HEK293 (cell line): ENCODE measurements around the gene TPM3.
A peak's percentile ranks its signal among the peaks of the same experiment; 100 is the strongest.

Experiments used
- CTCF ChIA-PET: fragments of 350-600 bp; formaldehyde crosslinking; extraction: SDS; loops from one replicate; lab custom pipeline; 2021; ENCODE audit warnings: antibody characterized with exemption; lab: Yijun Ruan, JAX
- POLR2A ChIA-PET: fragments of 300-600 bp; formaldehyde crosslinking; extraction: SDS; loops from one replicate; lab custom pipeline; 2020; ENCODE audit warnings: antibody characterized with exemption, inconsistent platforms; lab: Yijun Ruan, JAX
- H3K27ac ChIP-seq: fragments of 200-500 bp; sonication (Bioruptor generic); 2 replicates; pipeline ENCODE4 v1.5.1; 2014; ENCODE audit warnings: low read depth, low read length, control low read depth, inconsistent platforms; ENCODE audit errors: extremely low read depth
- H3K36me3 ChIP-seq, 2 experiments: fragments of 200-500 bp in 1 of 2; sonication (Bioruptor generic) in 1 of 2; 1 replicate in 1 of 2; 2 replicates in 1 of 2; pipeline ENCODE4 v1.5.1; 2014 to 2017; ENCODE audit warnings: inconsistent platforms in 2 of 2, low read length in 2 of 2; ENCODE audit not compliant: control insufficient read depth in 2 of 2, insufficient read depth in 1 of 2
- H3K4me1 ChIP-seq: fragments of 200-500 bp; sonication (Bioruptor generic); 2 replicates; pipeline ENCODE4 v1.5.1; 2014; ENCODE audit warnings: mild to moderate bottlenecking, low read length, inconsistent platforms; ENCODE audit not compliant: control insufficient read depth, insufficient read depth
- H3K4me3 ChIP-seq: 2 replicates; pipeline ENCODE4 v1.5.1; 2011; ENCODE audit warnings: low read depth, mild to moderate bottlenecking, control low read depth, low read length, moderate library complexity
- H3K9me3 ChIP-seq: fragments of 200-500 bp; sonication (Bioruptor generic); 2 replicates; pipeline ENCODE4 v1.5.1; 2014; ENCODE audit warnings: low read depth, low read length, inconsistent platforms; ENCODE audit not compliant: control insufficient read depth, insufficient read depth
- HOXA7 ChIP-seq: sonication (generic); formaldehyde crosslinking; IDR thresholded peaks from 2 replicates; pipeline ENCODE4 v1.8.1; 2022; ENCODE audit warnings: missing genetic modification reagents, borderline replicate concordance
- KLF7 ChIP-seq: fragments of 450-650 bp; formaldehyde crosslinking; IDR thresholded peaks from 2 replicates; pipeline ENCODE4 v1.5.1; 2016; ENCODE audit warnings: missing biosample characterization, missing genetic modification characterization, borderline replicate concordance
- MYNN ChIP-seq: fragments of 450-650 bp; formaldehyde crosslinking; IDR thresholded peaks from 2 replicates; pipeline ENCODE4 v1.5.1; 2016; ENCODE audit warnings: missing biosample characterization, missing genetic modification characterization, borderline replicate concordance
- PRDM1 ChIP-seq: fragments of 450-650 bp; formaldehyde crosslinking; IDR thresholded peaks from 2 replicates; pipeline ENCODE4; 2016; ENCODE audit warnings: missing biosample characterization, missing genetic modification characterization
- PRDM6 ChIP-seq: fragments of 450-650 bp; formaldehyde crosslinking; IDR thresholded peaks from 2 replicates; pipeline ENCODE4 v1.5.1; 2017; ENCODE audit warnings: missing biosample characterization, missing genetic modification characterization
- RBAK ChIP-seq: fragments of 450-650 bp; formaldehyde crosslinking; IDR thresholded peaks from 2 replicates; pipeline ENCODE4 v1.5.1; 2016; ENCODE audit warnings: missing biosample characterization, missing genetic modification characterization
- SP3 ChIP-seq: fragments of 450-650 bp; formaldehyde crosslinking; IDR thresholded peaks from 2 replicates; pipeline ENCODE4 v1.5.1; 2016; ENCODE audit warnings: missing biosample characterization, missing genetic modification characterization
- TSHZ1 ChIP-seq: fragments of 450-650 bp; formaldehyde crosslinking; IDR thresholded peaks from 2 replicates; pipeline ENCODE4 v1.5.1; 2016; ENCODE audit warnings: missing biosample characterization, missing genetic modification characterization, borderline replicate concordance
- ZBTB21 ChIP-seq: fragments of 450-650 bp; formaldehyde crosslinking; IDR thresholded peaks from 2 replicates; pipeline ENCODE4 v1.5.1; 2017; ENCODE audit warnings: missing biosample characterization, missing genetic modification characterization
- ZBTB44 ChIP-seq: fragments of 450-650 bp; IDR thresholded peaks from 2 replicates; pipeline ENCODE4 v1.5.1; 2018; ENCODE audit warnings: missing biosample characterization, mild to moderate bottlenecking, missing genetic modification characterization
- ZBTB7A ChIP-seq: fragments of 450-650 bp; formaldehyde crosslinking; IDR thresholded peaks from 2 replicates; pipeline ENCODE4 v1.5.1; 2016; ENCODE audit warnings: low read depth, missing biosample characterization, missing genetic modification characterization
- ZNF114 ChIP-seq: fragments of 450-650 bp; formaldehyde crosslinking; IDR thresholded peaks from 2 replicates; pipeline ENCODE4 v1.5.0; 2017; ENCODE audit warnings: missing biosample characterization, missing genetic modification characterization
- ZNF184 ChIP-seq: fragments of 450-650 bp; IDR thresholded peaks from 2 replicates; pipeline ENCODE4 v1.5.1; 2018; ENCODE audit warnings: missing biosample characterization, mild to moderate bottlenecking, missing genetic modification characterization
- ZNF221 ChIP-seq: fragments of 450-650 bp; formaldehyde crosslinking; IDR thresholded peaks from 2 replicates; pipeline ENCODE4 v1.5.1; 2017; ENCODE audit warnings: missing biosample characterization, missing genetic modification characterization, borderline replicate concordance
- ZNF391 ChIP-seq: fragments of 450-650 bp; formaldehyde crosslinking; IDR thresholded peaks from 2 replicates; pipeline ENCODE4 v1.5.1; 2016; ENCODE audit warnings: low read depth, missing biosample characterization, missing genetic modification characterization, borderline replicate concordance
- ZNF514 ChIP-seq: fragments of 450-650 bp; formaldehyde crosslinking; IDR thresholded peaks from 2 replicates; pipeline ENCODE4 v1.5.1; 2016; ENCODE audit warnings: missing biosample characterization, missing genetic modification characterization
- ZNF623 ChIP-seq: fragments of 450-650 bp; formaldehyde crosslinking; IDR thresholded peaks from 2 replicates; pipeline ENCODE4 v1.5.1; 2016; ENCODE audit warnings: missing biosample characterization, missing genetic modification characterization
- ZNF626 ChIP-seq: fragments of 450-650 bp; sonication (Bioruptor Pico); formaldehyde crosslinking; IDR thresholded peaks from 2 replicates; pipeline ENCODE4 v1.5.1; 2018; ENCODE audit warnings: missing biosample characterization, missing genetic modification characterization, inconsistent platforms
- ZNF76 ChIP-seq: fragments of 450-650 bp; formaldehyde crosslinking; IDR thresholded peaks from 2 replicates; pipeline ENCODE4; 2016; ENCODE audit warnings: low read depth, missing biosample characterization, missing genetic modification characterization, borderline replicate concordance
- ZNF837 ChIP-seq: fragments of 450-650 bp; formaldehyde crosslinking; IDR thresholded peaks from 2 replicates; pipeline ENCODE4 v1.5.1; 2016; ENCODE audit warnings: missing biosample characterization, missing genetic modification characterization
- TF ChIP-seq, protein P1 (sequence below): fragments of 450-650 bp; formaldehyde crosslinking; IDR thresholded peaks from 2 replicates; pipeline ENCODE4 v1.5.1; 2017; ENCODE audit warnings: missing biosample characterization, missing genetic modification characterization
- TF ChIP-seq, protein P2 (sequence below): fragments of 450-650 bp; formaldehyde crosslinking; IDR thresholded peaks from 2 replicates; pipeline ENCODE4; 2016; ENCODE audit warnings: missing biosample characterization, missing genetic modification characterization

The TPM3 gene

GRCh38 chr1:154154053-154154452, 37.8 kb downstream of the TPM3 start (continued):
- TF ChIP-seq, protein P1, sequence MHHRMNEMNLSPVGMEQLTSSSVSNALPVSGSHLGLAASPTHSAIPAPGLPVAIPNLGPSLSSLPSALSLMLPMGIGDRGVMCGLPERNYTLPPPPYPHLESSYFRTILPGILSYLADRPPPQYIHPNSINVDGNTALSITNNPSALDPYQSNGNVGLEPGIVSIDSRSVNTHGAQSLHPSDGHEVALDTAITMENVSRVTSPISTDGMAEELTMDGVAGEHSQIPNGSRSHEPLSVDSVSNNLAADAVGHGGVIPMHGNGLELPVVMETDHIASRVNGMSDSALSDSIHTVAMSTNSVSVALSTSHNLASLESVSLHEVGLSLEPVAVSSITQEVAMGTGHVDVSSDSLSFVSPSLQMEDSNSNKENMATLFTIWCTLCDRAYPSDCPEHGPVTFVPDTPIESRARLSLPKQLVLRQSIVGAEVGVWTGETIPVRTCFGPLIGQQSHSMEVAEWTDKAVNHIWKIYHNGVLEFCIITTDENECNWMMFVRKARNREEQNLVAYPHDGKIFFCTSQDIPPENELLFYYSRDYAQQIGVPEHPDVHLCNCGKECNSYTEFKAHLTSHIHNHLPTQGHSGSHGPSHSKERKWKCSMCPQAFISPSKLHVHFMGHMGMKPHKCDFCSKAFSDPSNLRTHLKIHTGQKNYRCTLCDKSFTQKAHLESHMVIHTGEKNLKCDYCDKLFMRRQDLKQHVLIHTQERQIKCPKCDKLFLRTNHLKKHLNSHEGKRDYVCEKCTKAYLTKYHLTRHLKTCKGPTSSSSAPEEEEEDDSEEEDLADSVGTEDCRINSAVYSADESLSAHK (tag by site-specific recombination) = no peak
- no peak for TF ChIP-seq ZNF114
- TF ChIP-seq SP3 = no peak
- no peak for TF ChIP-seq ZBTB21 (tag by site-specific recombination)
- TF ChIP-seq HOXA7 (CRISPR knock-in tag) = no peak
- TF ChIP-seq ZNF184 = no peak
- no peak for TF ChIP-seq PRDM1
- no peak for TF ChIP-seq KLF7 (tag by site-specific recombination)
- no peak for TF ChIP-seq ZNF837

DNA sequence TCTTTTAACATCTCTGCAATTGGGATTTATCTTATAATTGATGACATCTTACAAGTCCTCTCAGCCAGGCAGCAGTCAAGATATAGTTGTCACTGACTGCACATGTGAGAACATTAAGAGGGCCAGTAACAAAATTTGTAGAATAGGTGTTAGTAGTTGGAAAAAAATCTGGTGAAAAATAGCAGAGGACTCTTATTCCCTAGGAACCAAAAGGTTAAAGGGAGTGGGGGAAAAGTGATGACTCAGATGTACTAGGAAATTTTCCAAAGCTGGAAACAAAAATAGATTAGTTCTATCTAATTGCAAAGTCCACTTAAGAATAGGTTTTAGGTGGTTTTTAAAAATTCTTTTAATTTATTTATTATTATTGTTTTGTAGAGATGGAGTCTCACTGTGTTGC, 40.6 kb downstream of the TPM3 start:
- no peaks in the 10 kb centered on the region for H3K4me1 ChIP-seq
- CTCF ChIA-PET = interaction anchor here (0.6 to 0.7 kb wide), 2 partner anchors 29 to 159 kb away, joined by 3 to 4 read pairs; no protein-coding TSS in a partner anchor
- TF ChIP-seq, protein P2, sequence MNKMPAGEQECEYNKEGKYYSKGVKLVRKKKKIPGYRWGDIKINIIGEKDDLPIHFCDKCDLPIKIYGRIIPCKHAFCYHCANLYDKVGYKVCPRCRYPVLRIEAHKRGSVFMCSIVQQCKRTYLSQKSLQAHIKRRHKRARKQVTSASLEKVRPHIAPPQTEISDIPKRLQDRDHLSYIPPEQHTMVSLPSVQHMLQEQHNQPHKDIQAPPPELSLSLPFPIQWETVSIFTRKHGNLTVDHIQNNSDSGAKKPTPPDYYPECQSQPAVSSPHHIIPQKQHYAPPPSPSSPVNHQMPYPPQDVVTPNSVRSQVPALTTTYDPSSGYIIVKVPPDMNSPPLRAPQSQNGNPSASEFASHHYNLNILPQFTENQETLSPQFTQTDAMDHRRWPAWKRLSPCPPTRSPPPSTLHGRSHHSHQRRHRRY (tag by site-specific recombination) = no peak
- TF ChIP-seq ZNF221 (tag by site-specific recombination) (no peak), ZNF623 (tag by site-specific recombination) (no peak), MYNN (tag by site-specific recombination) (0 out of 2 replicates have a peak, but pooled peaks have one; percentile 23), ZNF391 (no peak), ZBTB44 (tag by site-specific recombination) (no peak), ZBTB7A (tag by site-specific recombination) (no peak), HOXA7 (CRISPR knock-in tag) (no peak)

DNA sequence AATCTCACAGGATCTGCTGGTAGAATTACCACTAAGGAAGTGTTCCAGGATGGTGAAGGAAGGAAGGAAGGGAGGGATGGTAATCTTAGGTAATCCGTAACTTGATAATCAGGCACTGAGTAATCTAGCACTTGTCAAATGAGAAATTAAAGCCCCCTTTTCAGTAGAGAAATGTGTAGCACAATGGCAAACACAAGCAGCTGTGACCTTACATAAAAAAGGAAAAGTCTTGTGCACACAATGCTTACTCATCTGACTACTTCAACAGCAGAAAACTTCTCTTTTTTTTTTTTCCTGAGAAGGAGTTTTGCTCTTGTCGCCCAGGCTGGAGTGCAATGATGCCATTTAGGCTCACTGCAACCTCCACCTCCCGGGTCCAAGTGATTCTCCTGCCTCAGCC, 43.1 kb downstream of the TPM3 start:
- ChIA-PET POLR2A (interaction anchor here (0.6 kb wide), 1 partner anchor 9 kb away, joined by 3 read pairs; no protein-coding TSS in a partner anchor), CTCF (no interaction called here)
- H3K4me3 ChIP-seq = no peak overlapping the region
- H3K27ac ChIP-seq = no peak overlapping the region
- no peaks in the 10 kb centered on the region for H3K4me1 ChIP-seq
- H3K9me3 ChIP-seq = no peaks in the 10 kb centered on the region
- H3K36me3 ChIP-seq = no peaks in the 10 kb centered on the region
- TF ChIP-seq PRDM6 (tag by site-specific recombination) (peak; percentile 18; the same call in 1 of the 2 replicates), TSHZ1 (tag by site-specific recombination) (no peak), RBAK (tag by site-specific recombination) (no peak), ZNF514 (no peak), ZBTB44 (tag by site-specific recombination) (no peak), ZNF76 (tag by site-specific recombination) (no peak), ZNF626 (tag by site-specific recombination) (no peak), ZNF184 (no peak)

More for the DNA sequence above, 40.6 kb downstream of the TPM3 start:
- Histone ChIP-seq H3K36me3 (peaks cover 3 to 21% of the 10 kb centered on the region in 2 experiments; a peak in 2 of 3 replicates), H3K4me3 (no peak overlapping the region), H3K9me3 (no peaks in the 10 kb centered on the region), H3K27ac (no peak overlapping the region)
- POLR2A ChIA-PET = no interaction called here
